Frontal cortex (tissue), 4 donors: ENCODE data around the gene OSTC. TPM values are rescaled to one million over a fixed set of nuclear protein-coding genes. Genes with fewer than 3 reads are reported as not detected.
"Not testable (repeated sequence)": the region's sequence is repeated elsewhere in the genome, so short reads cannot be mapped to it uniquely, and the experiment has no call there.

Experiments used
- DNase-seq, 2 donors: peaks; one replicate each; pipeline ENCODE4 v3.0.0; 2012; ENCODE audit warnings: low spot score in 2 of 2
- FAIRE-seq: peaks from 2 replicates; lab custom pipeline; 2012; peaks lifted over from hg19 to GRCh38; lab: Jason Lieb, UNC
- small RNA-seq: library from RNA; depleted of rRNA; stranded (forward); fragments of <200 nt; gene quantifications from one replicate; pipeline ENCODE3, GENCODE V24; 2014
- total RNA-seq: library from RNA; depleted of rRNA; stranded (reverse); fragments of >200 nt; gene quantifications from one replicate; pipeline ENCODE4 v1.2.3, GENCODE V29; 2014
- donor health status: control.
- donor health status: control.
- donor health status: control.

Gene OSTC
- total RNA-seq, 1 donor from 2014 or later, result 45.7 TPM

GRCh38 chr4:108706289-108706688 lies 55.9 kb downstream of the OSTC start:
- no peak for DNase-seq
- no peak for FAIRE-seq

- FAIRE-seq (no peak), DNase-seq (no peak)
These were observed 58.8 kb downstream of the OSTC start for GRCh38 chr4:108709234-108709633.

GRCh38 chr4:108709722-108710121 lies 59.3 kb downstream of the OSTC start:
- no peak for FAIRE-seq

DNA sequence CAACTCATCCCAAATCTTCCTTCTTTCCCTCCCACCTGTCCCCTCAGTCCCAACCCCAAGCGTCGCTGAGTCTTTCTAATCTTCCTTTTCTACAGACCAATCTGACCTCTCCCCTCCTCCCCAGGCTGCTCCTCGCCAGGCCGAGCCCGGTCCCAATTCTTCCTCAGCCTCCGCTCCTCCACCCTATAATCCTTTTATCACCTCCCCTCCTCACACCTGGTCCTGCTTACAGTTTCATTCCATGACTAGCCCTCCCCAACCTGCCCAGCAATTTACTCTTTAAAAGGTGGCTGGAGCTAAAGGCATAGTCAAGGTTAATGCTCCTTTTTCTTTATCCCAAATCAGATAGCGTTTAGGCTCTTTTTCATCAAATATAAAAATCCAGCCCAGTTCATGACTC lies 60.2 kb downstream of the OSTC start:
- not testable (repeated sequence) for DNase-seq, FAIRE-seq

More at GRCh38 chr4:108709722-108710121, 59.3 kb downstream of the OSTC start:
- no peak for DNase-seq

DNA sequence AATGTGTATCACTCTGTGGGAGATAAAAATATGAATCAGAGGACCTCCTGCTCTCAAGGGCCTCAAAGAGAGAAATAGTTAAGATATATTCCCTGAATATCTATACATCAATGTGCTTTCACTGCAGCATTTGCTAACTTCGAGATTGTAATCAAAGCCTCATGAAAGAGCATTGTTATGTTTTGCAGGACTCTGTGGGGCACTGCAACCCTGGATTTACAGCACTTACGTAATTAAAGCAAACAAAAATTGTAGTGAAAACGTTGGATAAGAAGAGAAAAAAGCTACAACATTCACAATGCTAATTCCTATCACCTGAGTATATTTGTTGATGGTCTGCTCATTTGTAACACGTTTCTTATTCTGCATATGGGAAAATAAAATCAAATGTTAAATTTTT lies 64.5 kb downstream of the OSTC start:
- FAIRE-seq, result no peak
- DNase-seq, result no peak

GRCh38 chr4:108716340-108716739 lies 65.9 kb downstream of the OSTC start:
- FAIRE-seq (no peak), DNase-seq (no peak)

GRCh38 chr4:108717386-108717785 lies 67.0 kb downstream of the OSTC start:
- no peak for DNase-seq
- no peak for FAIRE-seq

Small RNAs within 50 kb of the gene (small RNA-seq; reads per million reads assigned to genes)
- gene RNU6-431P, result not detected

Other genes with a start within 250 kb of the OSTC start
- 1,578 TPM for gene RPL34, start 30.0 kb upstream of the OSTC start, total RNA-seq
- 0.41 TPM for gene ETNPPL, start 112.5 kb downstream of the OSTC start, total RNA-seq